H1 (cell line): ENCODE results near the gene KCNJ10. TPM values are rescaled to one million over a fixed set of nuclear protein-coding genes. Genes with fewer than 3 reads are reported as not detected.
A peak's percentile ranks its signal among the peaks of the same experiment; 100 is the strongest.

Experiments
- polyA plus RNA-seq, 7 experiments: library from polyadenylated mRNA; depleted of rRNA in 3 of 7; stranded (reverse) in 5 of 7; unstranded in 2 of 7; fragments of >200 nt in 5 of 7; fragments of 200-250 nt in 2 of 7; gene quantifications; 1 replicate in 5 of 7; 2 replicates in 1 of 7; 4 replicates in 1 of 7; pipeline versions ENCODE4 v1.2.1 to v1.2.3, GENCODE V29; 2011 to 2013; ENCODE audit warnings: missing spikeins in 2 of 7, mixed read lengths in 2 of 7
- total RNA-seq: library from RNA; stranded (reverse); fragmentation: NEBNext Ultra II Directional; extraction: Animal tissue kit (Norgen Biotek cat#: 25700); gene quantifications from 2 replicates; pipeline ENCODE4 v1.2.1, GENCODE V29; 2021
- TF ChIP-seq, protein P1 (sequence below): IDR thresholded peaks from 2 replicates; pipeline ENCODE4 v1.6.1; 2012; ENCODE audit warnings: low read length, inconsistent platforms

Gene KCNJ10
- total and polyA plus RNA-seq, 2 of the 8 experiments (the other 6 are each of a cell fraction or from before 2014, with no cell fraction given): 1.7 to 2.4 TPM

- TF ChIP-seq, protein P1, sequence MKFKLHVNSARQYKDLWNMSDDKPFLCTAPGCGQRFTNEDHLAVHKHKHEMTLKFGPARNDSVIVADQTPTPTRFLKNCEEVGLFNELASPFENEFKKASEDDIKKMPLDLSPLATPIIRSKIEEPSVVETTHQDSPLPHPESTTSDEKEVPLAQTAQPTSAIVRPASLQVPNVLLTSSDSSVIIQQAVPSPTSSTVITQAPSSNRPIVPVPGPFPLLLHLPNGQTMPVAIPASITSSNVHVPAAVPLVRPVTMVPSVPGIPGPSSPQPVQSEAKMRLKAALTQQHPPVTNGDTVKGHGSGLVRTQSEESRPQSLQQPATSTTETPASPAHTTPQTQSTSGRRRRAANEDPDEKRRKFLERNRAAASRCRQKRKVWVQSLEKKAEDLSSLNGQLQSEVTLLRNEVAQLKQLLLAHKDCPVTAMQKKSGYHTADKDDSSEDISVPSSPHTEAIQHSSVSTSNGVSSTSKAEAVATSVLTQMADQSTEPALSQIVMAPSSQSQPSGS: 0 out of 2 replicates have a peak, but pooled peaks have one; percentile 68
Measured at GRCh38 chr1:160108888-160109662, 39.1 kb upstream of the KCNJ10 start (continued).
